SK-N-SH treated with all-trans-retinoic acid at 6 μM for 48 hours (cell line): Measurements from ENCODE around the gene TECR.

ENCODE experiments used
- OSR1 ChIP-seq: fragments of 250-450 bp; sonication (Bioruptor Pico); IDR thresholded peaks from 2 replicates; pipeline ENCODE4 v1.8.0; 2022; ENCODE audit warnings: moderate library complexity, mild to moderate bottlenecking, inconsistent platforms
- PATZ1 ChIP-seq: fragments of 250-450 bp; sonication (Bioruptor Pico); IDR thresholded peaks from 2 replicates; pipeline ENCODE4 v1.8.0; 2020; ENCODE audit warnings: mild to moderate bottlenecking, moderate library complexity, borderline replicate concordance
- RARB ChIP-seq: fragments of 250-450 bp; sonication (Bioruptor Pico); IDR thresholded peaks from 2 replicates; pipeline ENCODE4 v1.8.0; 2021; ENCODE audit warnings: mild to moderate bottlenecking, moderate library complexity
- ZFP3 ChIP-seq: fragments of 250-450 bp; sonication (Bioruptor Pico); IDR thresholded peaks from 2 replicates; pipeline ENCODE4 v1.5.0; 2020; ENCODE audit warnings: mild to moderate bottlenecking, moderate library complexity
- ZNF8 ChIP-seq: fragments of 450-650 bp; formaldehyde crosslinking; IDR thresholded peaks from 2 replicates; pipeline ENCODE4 v1.5.0; 2020; ENCODE audit warnings: mild to moderate bottlenecking, moderate library complexity

- TF ChIP-seq ZNF8 (CRISPR knock-in tag) (no peak), PATZ1 (CRISPR knock-in tag) (no peak), ZFP3 (CRISPR knock-in tag) (no peak), OSR1 (CRISPR knock-in tag) (no peak), RARB (CRISPR knock-in tag) (no peak)
Measured at GRCh38 chr19:14511229-14511593, 18.2 kb upstream of the TECR start.
